GM23338 (cell line): ENCODE results near the gene UBE2R2. TPM values are rescaled to one million over a fixed set of nuclear protein-coding genes. Genes with fewer than 3 reads are reported as not detected.
"Not testable (repeated sequence)": the region's sequence is repeated elsewhere in the genome, so short reads cannot be mapped to it uniquely, and the experiment has no call there.

ENCODE experiments used
- ATAC-seq: fragments of 200-7000 bp; cut with Tn5 transposase; 3 replicates; pipeline ENCODE4 v1.9.1; 2020
- DNase-seq: peaks from one replicate; pipeline ENCODE4 v3.0.0-alpha.2; 2015; ENCODE audit warnings: low spot score
- H2AFZ ChIP-seq: fragments of 200-600 bp; sonication (generic); 2 replicates; pipeline ENCODE4 v1.8.0; 2016; ENCODE audit warnings: antibody characterized with exemption, mild to moderate bottlenecking, moderate library complexity
- H3F3A ChIP-seq: fragments of 200-600 bp; sonication (generic); replicated peaks from 2 replicates; pipeline ENCODE4 v1.8.0; 2017; ENCODE audit warnings: antibody characterized with exemption, mixed run types, low read depth
- H3K27ac ChIP-seq: fragments of 200-600 bp; sonication (generic); 2 replicates; pipeline ENCODE4 v1.6.1; 2016; ENCODE audit warnings: low read depth
- H3K27me3 ChIP-seq: fragments of 200-600 bp; sonication (generic); 2 replicates; pipeline ENCODE4 v1.8.0; 2016; ENCODE audit warnings: mild to moderate bottlenecking, mixed run types, moderate library complexity; ENCODE audit not compliant: insufficient read depth
- H3K36me3 ChIP-seq: fragments of 200-600 bp; sonication (generic); 2 replicates; pipeline ENCODE4 v1.8.0; 2016; ENCODE audit warnings: mild to moderate bottlenecking; ENCODE audit not compliant: insufficient read depth
- H3K4me1 ChIP-seq: fragments of 200-600 bp; sonication (generic); 2 replicates; pipeline ENCODE4 v1.8.0; 2016; ENCODE audit warnings: mild to moderate bottlenecking, moderate library complexity; ENCODE audit not compliant: insufficient read depth
- H3K4me2 ChIP-seq: fragments of 200-600 bp; sonication (generic); 2 replicates; pipeline ENCODE4 v1.7.1; 2017; ENCODE audit warnings: mixed run types
- H3K4me3 ChIP-seq: fragments of 200-600 bp; sonication (generic); 2 replicates; pipeline ENCODE4 v1.6.1; 2016; ENCODE audit warnings: mixed run types
- H3K79me2 ChIP-seq: fragments of 200-600 bp; sonication (generic); replicated peaks from 2 replicates; pipeline ENCODE4 v1.8.0; 2017; ENCODE audit warnings: mild to moderate bottlenecking; ENCODE audit not compliant: insufficient read depth
- H3K9me2 ChIP-seq: fragments of 200-600 bp; sonication (generic); 2 replicates; pipeline ENCODE4 v1.8.0; 2017; ENCODE audit not compliant: insufficient read depth
- H4K20me1 ChIP-seq: fragments of 200-600 bp; sonication (generic); replicated peaks from 2 replicates; pipeline ENCODE4 v1.8.0; 2017; ENCODE audit warnings: mild to moderate bottlenecking; ENCODE audit not compliant: insufficient read depth
- H3K27ac Mint-ChIP-seq: 2 replicates; pipeline ENCODE4 v1.8.0; 2020; ENCODE audit warnings: inconsistent platforms, mild to moderate bottlenecking, moderate library complexity, mixed read lengths
- H3K27me3 Mint-ChIP-seq: 3 replicates; pipeline ENCODE4 v1.8.0; 2022; ENCODE audit warnings: low read depth, mild to moderate bottlenecking, moderate library complexity, mixed read lengths, inconsistent platforms; ENCODE audit not compliant: insufficient read depth, poor library complexity
- H3K36me3 Mint-ChIP-seq: 3 replicates; pipeline ENCODE4 v1.8.0; 2021; ENCODE audit warnings: low read depth, mild to moderate bottlenecking, inconsistent platforms, moderate library complexity, mixed read lengths
- H3K4me1 Mint-ChIP-seq: 3 replicates; pipeline ENCODE4 v1.8.0; 2020; ENCODE audit warnings: mild to moderate bottlenecking, inconsistent platforms, mixed read lengths
- H3K4me3 Mint-ChIP-seq: 3 replicates; pipeline ENCODE4 v1.8.0; 2021; ENCODE audit warnings: moderate library complexity, mild to moderate bottlenecking, inconsistent platforms, mixed read lengths
- H3K9me3 Mint-ChIP-seq: 3 replicates; pipeline ENCODE4 v1.8.0; 2020; ENCODE audit warnings: moderate library complexity, mild to moderate bottlenecking, inconsistent platforms, mixed read lengths
- CREB1 ChIP-seq: fragments of 250-450 bp; sonication (Bioruptor Pico); IDR thresholded peaks from 2 replicates; pipeline ENCODE4 v1.5.0; 2020; ENCODE audit warnings: low read depth, mild to moderate bottlenecking, moderate library complexity
- EZH2 ChIP-seq: fragments of 200-600 bp; sonication (generic); IDR thresholded peaks from one replicate; pipeline ENCODE4 v1.8.0; 2017; ENCODE audit warnings: antibody characterized with exemption, mild to moderate bottlenecking, low read depth; ENCODE audit not compliant: unreplicated experiment
- EZH2phosphoT487 ChIP-seq: fragments of 200-600 bp; sonication (generic); IDR thresholded peaks from one replicate; pipeline ENCODE4 v1.8.1; 2018; ENCODE audit warnings: antibody characterized with exemption; ENCODE audit not compliant: unreplicated experiment
- NANOG ChIP-seq: IDR thresholded peaks from 2 replicates; pipeline ENCODE4 v1.6.1; 2016; ENCODE audit warnings: antibody characterized with exemption, borderline replicate concordance
- POLR2AphosphoS5 ChIP-seq: IDR thresholded peaks from 2 replicates; pipeline ENCODE4 v1.6.1; 2016; ENCODE audit warnings: antibody characterized with exemption, low read depth
- STAT1 ChIP-seq: IDR thresholded peaks from one replicate; pipeline ENCODE4 v1.6.1; 2016; ENCODE audit warnings: antibody characterized with exemption; ENCODE audit not compliant: unreplicated experiment
- ZNF114 ChIP-seq: fragments of 250-450 bp; sonication (Bioruptor Pico); IDR thresholded peaks from 2 replicates; pipeline ENCODE4 v1.5.0; 2020; ENCODE audit warnings: mild to moderate bottlenecking, moderate library complexity
- ZNF331 ChIP-seq: fragments of 250-450 bp; sonication (Bioruptor Pico); IDR thresholded peaks from 2 replicates; pipeline ENCODE4 v1.5.0; 2020; ENCODE audit warnings: low read depth, mild to moderate bottlenecking, moderate library complexity
- polyA plus RNA-seq: library from polyadenylated mRNA; unstranded; fragments of >200 nt; fragmentation: Nextera tagmentation; extraction: Ambion mirVana; gene quantifications from 2 replicates; pipeline ENCODE4 v1.2.1, GENCODE V29; 2016
- total RNA-seq: library from RNA; depleted of rRNA; stranded (reverse); fragments of >200 nt; shearing (Covaris generic); gene quantifications from 2 replicates; pipeline ENCODE4 v1.2.3, GENCODE V29; 2014
- TF ChIP-seq, protein P1 (sequence below), 2 experiments: fragments of 200-600 bp in 1 of 2; sonication (generic) in 1 of 2; conservative IDR thresholded peaks; 2 replicates each; pipeline versions ENCODE4 v1.5.1 to v1.6.1; 2016 to 2017; ENCODE audit warnings: antibody characterized with exemption in 2 of 2, low read depth in 2 of 2, mild to moderate bottlenecking in 2 of 2, moderate library complexity in 1 of 2
- TF ChIP-seq, protein P2 (sequence below): fragments of 250-450 bp; sonication (Bioruptor Pico); IDR thresholded peaks from 2 replicates; pipeline ENCODE4 v1.5.0; 2020; ENCODE audit warnings: mild to moderate bottlenecking, moderate library complexity
- TF ChIP-seq, protein P3 (sequence below): IDR thresholded peaks from one replicate; pipeline ENCODE4 v1.6.1; 2018; ENCODE audit warnings: antibody characterized with exemption; ENCODE audit not compliant: unreplicated experiment

The UBE2R2 gene
- total and polyA plus RNA-seq, 2 experiments from 2014 or later: 23.4 to 32.5 TPM

DNA sequence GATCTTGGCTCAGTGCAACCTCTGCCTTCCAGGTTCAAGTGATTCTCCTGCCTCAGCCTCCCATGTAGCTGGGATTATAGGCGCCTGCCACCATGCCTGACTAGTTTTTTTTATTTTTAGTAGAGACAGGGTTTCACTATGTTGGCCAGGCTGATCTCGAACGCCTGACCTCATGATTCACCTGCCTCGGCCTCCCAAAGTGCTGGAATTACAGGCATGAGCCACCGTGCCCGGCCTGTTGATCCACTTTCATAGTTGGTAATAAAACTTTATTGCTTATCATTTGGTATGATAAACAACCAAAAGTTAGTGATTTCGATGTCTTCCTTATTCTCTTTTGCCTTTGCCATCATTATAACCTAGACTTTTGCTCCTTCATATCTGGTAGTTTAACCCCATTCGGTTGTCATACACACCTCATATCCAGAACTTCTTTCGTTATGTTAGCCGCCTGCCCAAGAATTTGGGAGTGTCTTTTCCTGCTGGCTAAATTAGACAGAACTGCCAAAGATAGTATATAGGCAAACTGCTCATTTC, 45.0 kb downstream of the UBE2R2 start:
- no peaks in the 10 kb centered on the region for H3K4me1 ChIP-seq
- Mint-ChIP-seq H3K4me3 (no peak overlapping the region), H3K36me3 (peaks cover 14% of the 10 kb centered on the region; the same call in 2 of the 3 replicates), H3K9me3 (no peaks in the 10 kb centered on the region), H3K27ac (no peak overlapping the region), H3K4me1 (no peaks in the 10 kb centered on the region; the same call in 2 of the 3 replicates), H3K27me3 (no peaks in the 10 kb centered on the region)
- H3K9me2 ChIP-seq: no peaks in the 10 kb centered on the region
- no peak overlapping the region for H2AFZ ChIP-seq
- no peak overlapping the region for H3K27ac ChIP-seq
- TF ChIP-seq ZNF331 (no peak), POLR2AphosphoS5 (no peak), NANOG (no peak), EZH2phosphoT487 (no peak), EZH2 (no peak), STAT1 (no peak), CREB1 (CRISPR knock-in tag) (no peak), ZNF114 (no peak)
- TF ChIP-seq, protein P1, sequence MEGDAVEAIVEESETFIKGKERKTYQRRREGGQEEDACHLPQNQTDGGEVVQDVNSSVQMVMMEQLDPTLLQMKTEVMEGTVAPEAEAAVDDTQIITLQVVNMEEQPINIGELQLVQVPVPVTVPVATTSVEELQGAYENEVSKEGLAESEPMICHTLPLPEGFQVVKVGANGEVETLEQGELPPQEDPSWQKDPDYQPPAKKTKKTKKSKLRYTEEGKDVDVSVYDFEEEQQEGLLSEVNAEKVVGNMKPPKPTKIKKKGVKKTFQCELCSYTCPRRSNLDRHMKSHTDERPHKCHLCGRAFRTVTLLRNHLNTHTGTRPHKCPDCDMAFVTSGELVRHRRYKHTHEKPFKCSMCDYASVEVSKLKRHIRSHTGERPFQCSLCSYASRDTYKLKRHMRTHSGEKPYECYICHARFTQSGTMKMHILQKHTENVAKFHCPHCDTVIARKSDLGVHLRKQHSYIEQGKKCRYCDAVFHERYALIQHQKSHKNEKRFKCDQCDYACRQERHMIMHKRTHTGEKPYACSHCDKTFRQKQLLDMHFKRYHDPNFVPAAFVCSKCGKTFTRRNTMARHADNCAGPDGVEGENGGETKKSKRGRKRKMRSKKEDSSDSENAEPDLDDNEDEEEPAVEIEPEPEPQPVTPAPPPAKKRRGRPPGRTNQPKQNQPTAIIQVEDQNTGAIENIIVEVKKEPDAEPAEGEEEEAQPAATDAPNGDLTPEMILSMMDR (conservative IDR thresholded peaks at IDR 0.05; ENCODE audit: low read depth in 2 of 2): no peak
- TF ChIP-seq, protein P2, sequence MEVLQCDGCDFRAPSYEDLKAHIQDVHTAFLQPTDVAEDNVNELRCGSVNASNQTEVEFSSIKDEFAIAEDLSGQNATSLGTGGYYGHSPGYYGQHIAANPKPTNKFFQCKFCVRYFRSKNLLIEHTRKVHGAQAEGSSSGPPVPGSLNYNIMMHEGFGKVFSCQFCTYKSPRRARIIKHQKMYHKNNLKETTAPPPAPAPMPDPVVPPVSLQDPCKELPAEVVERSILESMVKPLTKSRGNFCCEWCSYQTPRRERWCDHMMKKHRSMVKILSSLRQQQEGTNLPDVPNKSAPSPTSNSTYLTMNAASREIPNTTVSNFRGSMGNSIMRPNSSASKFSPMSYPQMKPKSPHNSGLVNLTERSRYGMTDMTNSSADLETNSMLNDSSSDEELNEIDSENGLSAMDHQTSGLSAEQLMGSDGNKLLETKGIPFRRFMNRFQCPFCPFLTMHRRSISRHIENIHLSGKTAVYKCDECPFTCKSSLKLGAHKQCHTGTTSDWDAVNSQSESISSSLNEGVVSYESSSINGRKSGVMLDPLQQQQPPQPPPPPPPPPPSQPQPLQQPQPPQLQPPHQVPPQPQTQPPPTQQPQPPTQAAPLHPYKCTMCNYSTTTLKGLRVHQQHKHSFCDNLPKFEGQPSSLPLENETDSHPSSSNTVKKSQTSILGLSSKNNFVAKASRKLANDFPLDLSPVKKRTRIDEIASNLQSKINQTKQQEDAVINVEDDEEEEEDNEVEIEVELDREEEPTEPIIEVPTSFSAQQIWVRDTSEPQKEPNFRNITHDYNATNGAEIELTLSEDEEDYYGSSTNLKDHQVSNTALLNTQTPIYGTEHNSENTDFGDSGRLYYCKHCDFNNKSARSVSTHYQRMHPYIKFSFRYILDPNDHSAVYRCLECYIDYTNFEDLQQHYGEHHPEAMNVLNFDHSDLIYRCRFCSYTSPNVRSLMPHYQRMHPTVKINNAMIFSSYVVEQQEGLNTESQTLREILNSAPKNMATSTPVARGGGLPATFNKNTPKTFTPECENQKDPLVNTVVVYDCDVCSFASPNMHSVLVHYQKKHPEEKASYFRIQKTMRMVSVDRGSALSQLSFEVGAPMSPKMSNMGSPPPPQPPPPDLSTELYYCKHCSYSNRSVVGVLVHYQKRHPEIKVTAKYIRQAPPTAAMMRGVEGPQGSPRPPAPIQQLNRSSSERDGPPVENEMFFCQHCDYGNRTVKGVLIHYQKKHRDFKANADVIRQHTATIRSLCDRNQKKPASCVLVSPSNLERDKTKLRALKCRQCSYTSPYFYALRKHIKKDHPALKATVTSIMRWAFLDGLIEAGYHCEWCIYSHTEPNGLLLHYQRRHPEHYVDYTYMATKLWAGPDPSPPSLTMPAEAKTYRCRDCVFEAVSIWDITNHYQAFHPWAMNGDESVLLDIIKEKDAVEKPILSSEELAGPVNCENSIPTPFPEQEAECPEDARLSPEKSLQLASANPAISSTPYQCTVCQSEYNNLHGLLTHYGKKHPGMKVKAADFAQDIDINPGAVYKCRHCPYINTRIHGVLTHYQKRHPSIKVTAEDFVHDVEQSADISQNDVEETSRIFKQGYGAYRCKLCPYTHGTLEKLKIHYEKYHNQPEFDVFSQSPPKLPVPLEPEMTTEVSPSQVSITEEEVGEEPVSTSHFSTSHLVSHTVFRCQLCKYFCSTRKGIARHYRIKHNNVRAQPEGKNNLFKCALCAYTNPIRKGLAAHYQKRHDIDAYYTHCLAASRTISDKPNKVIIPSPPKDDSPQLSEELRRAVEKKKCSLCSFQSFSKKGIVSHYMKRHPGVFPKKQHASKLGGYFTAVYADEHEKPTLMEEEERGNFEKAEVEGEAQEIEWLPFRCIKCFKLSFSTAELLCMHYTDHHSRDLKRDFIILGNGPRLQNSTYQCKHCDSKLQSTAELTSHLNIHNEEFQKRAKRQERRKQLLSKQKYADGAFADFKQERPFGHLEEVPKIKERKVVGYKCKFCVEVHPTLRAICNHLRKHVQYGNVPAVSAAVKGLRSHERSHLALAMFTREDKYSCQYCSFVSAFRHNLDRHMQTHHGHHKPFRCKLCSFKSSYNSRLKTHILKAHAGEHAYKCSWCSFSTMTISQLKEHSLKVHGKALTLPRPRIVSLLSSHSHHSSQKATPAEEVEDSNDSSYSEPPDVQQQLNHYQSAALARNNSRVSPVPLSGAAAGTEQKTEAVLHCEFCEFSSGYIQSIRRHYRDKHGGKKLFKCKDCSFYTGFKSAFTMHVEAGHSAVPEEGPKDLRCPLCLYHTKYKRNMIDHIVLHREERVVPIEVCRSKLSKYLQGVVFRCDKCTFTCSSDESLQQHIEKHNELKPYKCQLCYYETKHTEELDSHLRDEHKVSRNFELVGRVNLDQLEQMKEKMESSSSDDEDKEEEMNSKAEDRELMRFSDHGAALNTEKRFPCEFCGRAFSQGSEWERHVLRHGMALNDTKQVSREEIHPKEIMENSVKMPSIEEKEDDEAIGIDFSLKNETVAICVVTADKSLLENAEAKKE: no peak
- TF ChIP-seq, protein P3, sequence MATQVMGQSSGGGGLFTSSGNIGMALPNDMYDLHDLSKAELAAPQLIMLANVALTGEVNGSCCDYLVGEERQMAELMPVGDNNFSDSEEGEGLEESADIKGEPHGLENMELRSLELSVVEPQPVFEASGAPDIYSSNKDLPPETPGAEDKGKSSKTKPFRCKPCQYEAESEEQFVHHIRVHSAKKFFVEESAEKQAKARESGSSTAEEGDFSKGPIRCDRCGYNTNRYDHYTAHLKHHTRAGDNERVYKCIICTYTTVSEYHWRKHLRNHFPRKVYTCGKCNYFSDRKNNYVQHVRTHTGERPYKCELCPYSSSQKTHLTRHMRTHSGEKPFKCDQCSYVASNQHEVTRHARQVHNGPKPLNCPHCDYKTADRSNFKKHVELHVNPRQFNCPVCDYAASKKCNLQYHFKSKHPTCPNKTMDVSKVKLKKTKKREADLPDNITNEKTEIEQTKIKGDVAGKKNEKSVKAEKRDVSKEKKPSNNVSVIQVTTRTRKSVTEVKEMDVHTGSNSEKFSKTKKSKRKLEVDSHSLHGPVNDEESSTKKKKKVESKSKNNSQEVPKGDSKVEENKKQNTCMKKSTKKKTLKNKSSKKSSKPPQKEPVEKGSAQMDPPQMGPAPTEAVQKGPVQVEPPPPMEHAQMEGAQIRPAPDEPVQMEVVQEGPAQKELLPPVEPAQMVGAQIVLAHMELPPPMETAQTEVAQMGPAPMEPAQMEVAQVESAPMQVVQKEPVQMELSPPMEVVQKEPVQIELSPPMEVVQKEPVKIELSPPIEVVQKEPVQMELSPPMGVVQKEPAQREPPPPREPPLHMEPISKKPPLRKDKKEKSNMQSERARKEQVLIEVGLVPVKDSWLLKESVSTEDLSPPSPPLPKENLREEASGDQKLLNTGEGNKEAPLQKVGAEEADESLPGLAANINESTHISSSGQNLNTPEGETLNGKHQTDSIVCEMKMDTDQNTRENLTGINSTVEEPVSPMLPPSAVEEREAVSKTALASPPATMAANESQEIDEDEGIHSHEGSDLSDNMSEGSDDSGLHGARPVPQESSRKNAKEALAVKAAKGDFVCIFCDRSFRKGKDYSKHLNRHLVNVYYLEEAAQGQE: no peak
- DNase-seq (no peak), ATAC-seq (no peak)
- H3K4me2 ChIP-seq: no peak overlapping the region
- H3K27me3 ChIP-seq: no peaks in the 10 kb centered on the region
- H3F3A ChIP-seq: no peaks in the 10 kb centered on the region
- H3K79me2 ChIP-seq: peaks cover 98% of the 10 kb centered on the region
- no peaks in the 10 kb centered on the region for H3K36me3 ChIP-seq
- peaks cover 15% of the 10 kb centered on the region for H4K20me1 ChIP-seq
- no peak overlapping the region for H3K4me3 ChIP-seq

DNA sequence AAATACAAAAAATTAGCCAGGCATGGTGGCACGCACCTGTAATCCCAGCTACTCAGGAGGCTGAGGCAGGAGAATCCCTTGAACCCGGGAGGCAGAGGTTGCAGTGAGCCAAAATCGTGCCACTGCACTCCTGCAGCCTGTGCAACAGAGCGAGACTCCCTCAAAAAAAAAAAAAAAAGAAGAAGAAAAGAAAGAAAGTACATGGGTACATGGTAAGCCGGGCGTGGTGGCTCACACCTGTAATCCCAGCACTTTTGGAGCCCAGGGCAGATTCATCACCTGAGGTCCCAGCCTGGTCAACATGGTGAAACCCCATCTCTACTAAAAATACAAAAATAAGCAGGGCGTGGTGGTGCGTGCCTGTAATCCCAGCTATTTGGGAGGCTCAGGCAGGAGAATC, 46.1 kb downstream of the UBE2R2 start:
- not testable (repeated sequence) for H3K4me3 Mint-ChIP-seq, H3K9me3 Mint-ChIP-seq, H3K4me1 Mint-ChIP-seq, H3K9me2 ChIP-seq, H3K4me3 ChIP-seq, H3F3A ChIP-seq, DNase-seq, H3K4me1 ChIP-seq, H2AFZ ChIP-seq, H3K4me2 ChIP-seq, H3K27me3 Mint-ChIP-seq, ATAC-seq, H3K27ac ChIP-seq, H3K27ac Mint-ChIP-seq, H3K27me3 ChIP-seq, H3K36me3 ChIP-seq
- H3K36me3 Mint-ChIP-seq: peaks cover 14% of the 10 kb centered on the region; the same call in 2 of the 3 replicates
- Histone ChIP-seq H4K20me1 (peaks cover 21% of the 10 kb centered on the region), H3K79me2 (peaks cover 97% of the 10 kb centered on the region)
